ENCODE measurements around the gene OR2V2. TPM values are rescaled to one million over a fixed set of nuclear protein-coding genes. Genes with fewer than 3 reads are reported as not detected.
"Not testable (repeated sequence)": the region's sequence is repeated elsewhere in the genome, so short reads cannot be mapped to it uniquely, and the experiment has no call there.

OR2V2 gene, protein sequence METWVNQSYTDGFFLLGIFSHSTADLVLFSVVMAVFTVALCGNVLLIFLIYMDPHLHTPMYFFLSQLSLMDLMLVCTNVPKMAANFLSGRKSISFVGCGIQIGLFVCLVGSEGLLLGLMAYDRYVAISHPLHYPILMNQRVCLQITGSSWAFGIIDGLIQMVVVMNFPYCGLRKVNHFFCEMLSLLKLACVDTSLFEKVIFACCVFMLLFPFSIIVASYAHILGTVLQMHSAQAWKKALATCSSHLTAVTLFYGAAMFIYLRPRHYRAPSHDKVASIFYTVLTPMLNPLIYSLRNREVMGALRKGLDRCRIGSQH
- not detected for total RNA-seq

DNA sequence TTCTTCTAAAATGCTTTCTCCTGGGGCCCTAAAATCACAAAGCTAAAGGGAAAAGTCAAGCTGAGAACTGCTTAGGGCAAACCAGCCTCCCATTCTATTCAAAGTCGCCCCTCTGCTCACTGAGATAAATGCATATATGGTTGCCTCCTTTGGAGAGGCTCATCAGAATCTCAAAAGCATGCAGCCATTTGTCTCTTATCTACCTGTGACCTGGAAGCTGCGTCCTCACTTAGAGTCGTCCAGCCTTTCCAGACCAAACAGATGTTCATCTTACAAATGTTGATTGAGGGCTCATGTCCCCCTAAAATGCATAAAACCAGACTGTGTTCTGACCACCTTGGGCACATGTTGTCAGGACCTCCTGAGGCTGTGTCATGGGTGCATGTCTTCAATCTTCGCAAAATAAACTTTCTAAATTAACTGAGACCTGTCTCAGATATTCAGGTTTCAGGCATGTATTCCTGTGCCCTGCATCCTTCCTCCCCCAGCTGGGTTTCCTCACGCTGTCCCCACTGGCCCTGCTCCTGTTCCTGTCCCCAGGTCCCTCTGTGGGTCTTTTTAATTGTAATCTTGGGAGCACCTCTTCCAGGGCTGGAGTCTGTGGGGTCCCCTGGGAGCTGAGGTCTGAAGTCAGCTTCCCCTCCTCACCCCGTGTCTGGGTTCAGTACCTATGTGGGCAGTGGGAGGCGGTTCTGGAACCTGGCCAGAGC lies at the start of gene OR2V2:
TSS of gene OR2V2 (plus strand) at position 660 of the 710 bp plus-strand sequence. CDS start 7,357 bp downstream, outside the sequence.
- ATAC-seq (ENCODE audit: low read depth); H3K9me3 Mint-ChIP-seq; H3K4me3 Mint-ChIP-seq; DNase-seq; H3K4me1 Mint-ChIP-seq; POLR2A ChIA-PET; H3K36me3 Mint-ChIP-seq; H3K27ac Mint-ChIP-seq: not testable (repeated sequence)
- H3K27me3 Mint-ChIP-seq, result peaks cover 18% of the 10 kb centered on the region

GRCh38 chr5:181097759-181098491 lies 49.5 kb upstream of the OR2V2 start:
- peaks cover 25% of the 10 kb centered on the region for H3K27me3 Mint-ChIP-seq
- DNase-seq; POLR2A ChIA-PET; H3K9me3 Mint-ChIP-seq; ATAC-seq (ENCODE audit: low read depth); H3K4me1 Mint-ChIP-seq; H3K27ac Mint-ChIP-seq; H3K36me3 Mint-ChIP-seq; H3K4me3 Mint-ChIP-seq: not testable (repeated sequence)

GRCh38 chr5:181098762-181099601 lies 48.4 kb upstream of the OR2V2 start:
- DNase-seq (no peak), ATAC-seq (ENCODE audit: low read depth) (no peak)
- Mint-ChIP-seq H3K4me1 (peaks cover 4% of the 10 kb centered on the region), H3K36me3 (peaks cover 2% of the 10 kb centered on the region), H3K4me3 (peak overlapping the region; percentile 35), H3K9me3 (no peaks in the 10 kb centered on the region), H3K27ac (no peak overlapping the region), H3K27me3 (peaks cover 28% of the 10 kb centered on the region)
- POLR2A ChIA-PET, result interaction anchor here (0.9 kb wide), 1 partner anchor 268 kb away, joined by 4 read pairs; no protein-coding TSS in a partner anchor

DNA sequence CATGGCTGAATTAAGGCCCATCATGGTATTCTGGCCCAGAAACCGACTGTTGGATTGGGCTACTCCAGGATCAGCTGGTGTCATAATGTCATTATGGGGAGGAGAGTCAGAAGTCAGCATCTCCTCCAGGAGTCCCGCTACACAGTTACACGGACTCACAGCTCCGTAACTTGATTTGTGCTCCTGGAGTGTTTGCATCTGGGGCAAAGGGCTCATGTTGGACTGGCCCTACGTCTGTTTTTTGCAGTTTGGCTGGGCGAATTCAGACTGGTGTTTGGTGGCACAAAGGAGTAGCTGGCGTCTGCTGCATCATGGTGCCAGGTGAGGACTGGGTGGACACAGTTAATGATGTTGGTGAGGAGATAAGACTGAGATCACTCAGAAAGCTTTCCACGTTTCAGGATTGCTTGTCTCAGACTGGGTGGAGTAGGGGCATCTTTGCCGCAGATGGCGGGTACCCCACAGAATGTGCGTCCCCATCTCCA lies 47.7 kb upstream of the OR2V2 start:
- peaks cover 2% of the 10 kb centered on the region for H3K36me3 Mint-ChIP-seq
- peaks cover 11% of the 10 kb centered on the region for H3K4me1 Mint-ChIP-seq
- no peak for ATAC-seq (ENCODE audit: low read depth)
- no peak for DNase-seq
- no peak overlapping the region for H3K27ac Mint-ChIP-seq
- POLR2A ChIA-PET, result interaction anchor here (0.5 to 0.9 kb wide), 2 partner anchors 239 to 269 kb away, joined by 3 to 4 read pairs; no protein-coding TSS in a partner anchor
- no peaks in the 10 kb centered on the region for H3K9me3 Mint-ChIP-seq
- H3K27me3 Mint-ChIP-seq, result peaks cover 35% of the 10 kb centered on the region
- no peak overlapping the region for H3K4me3 Mint-ChIP-seq

DNA sequence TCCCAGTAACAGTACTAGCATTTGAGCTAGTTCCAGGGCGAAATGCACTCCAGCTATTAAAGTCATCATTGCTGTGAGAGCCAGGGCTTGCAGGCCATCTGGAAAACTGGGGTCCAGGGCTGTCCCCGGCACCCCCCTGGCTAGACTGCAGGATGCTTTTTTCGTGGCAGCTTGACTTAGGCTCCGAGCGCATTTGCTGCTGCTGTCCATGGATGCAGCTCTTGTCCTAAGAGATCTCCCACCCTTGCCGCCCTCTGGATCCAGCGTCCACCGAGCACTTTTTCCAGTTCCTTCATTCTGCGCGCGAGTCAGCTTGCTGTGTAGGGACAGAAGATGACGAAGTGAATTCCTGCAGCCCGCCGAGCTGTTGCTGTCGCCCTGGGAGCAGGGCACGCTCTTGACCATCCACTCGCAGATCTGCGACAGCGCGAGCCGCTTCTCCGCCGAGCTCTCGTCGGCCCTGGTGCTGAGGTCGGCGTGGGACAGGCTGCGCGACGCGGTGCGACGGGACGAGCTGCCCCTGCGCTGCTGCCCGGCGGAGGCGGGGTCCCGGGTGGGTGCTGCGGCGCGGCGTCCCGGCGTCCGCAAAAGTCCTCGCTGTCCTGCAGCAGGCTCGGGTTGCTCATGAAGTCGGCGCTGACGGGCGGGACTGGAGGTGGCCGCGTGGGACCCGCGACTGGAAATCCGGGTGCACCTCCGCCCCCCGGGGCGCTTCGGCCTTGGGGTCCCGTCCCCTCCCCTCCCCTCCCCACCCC lies 47.1 kb upstream of the OR2V2 start:
- peak overlapping the region; percentile 16 for H3K4me3 Mint-ChIP-seq
- peak; percentile 41 for DNase-seq
- H3K4me1 Mint-ChIP-seq, result peaks cover 11% of the 10 kb centered on the region
- POLR2A ChIA-PET, result interaction anchor here (0.5 to 0.9 kb wide), 2 partner anchors 240 to 270 kb away, joined by 3 to 4 read pairs; no protein-coding TSS in a partner anchor
- H3K27ac Mint-ChIP-seq, result peak overlapping the region; percentile 64
- H3K27me3 Mint-ChIP-seq, result peaks cover 37% of the 10 kb centered on the region
- H3K9me3 Mint-ChIP-seq, result no peaks in the 10 kb centered on the region
- no peak for ATAC-seq (ENCODE audit: low read depth)
- peaks cover 2% of the 10 kb centered on the region for H3K36me3 Mint-ChIP-seq

- H3K4me3 Mint-ChIP-seq; DNase-seq; H3K27ac Mint-ChIP-seq; POLR2A ChIA-PET; ATAC-seq (ENCODE audit: low read depth); H3K9me3 Mint-ChIP-seq; H3K36me3 Mint-ChIP-seq: not testable (repeated sequence)
- peaks cover 12% of the 10 kb centered on the region for H3K4me1 Mint-ChIP-seq
- H3K27me3 Mint-ChIP-seq, result peaks cover 43% of the 10 kb centered on the region
These were observed 46.2 kb upstream of the OR2V2 start for GRCh38 chr5:181101030-181101641.

GRCh38 chr5:181101930-181102674 lies 45.3 kb upstream of the OR2V2 start:
- ATAC-seq (ENCODE audit: low read depth); DNase-seq; H3K27ac Mint-ChIP-seq; H3K9me3 Mint-ChIP-seq; H3K36me3 Mint-ChIP-seq; POLR2A ChIA-PET; H3K4me3 Mint-ChIP-seq: not testable (repeated sequence)
- peaks cover 12% of the 10 kb centered on the region for H3K4me1 Mint-ChIP-seq
- H3K27me3 Mint-ChIP-seq, result peaks cover 46% of the 10 kb centered on the region

DNA sequence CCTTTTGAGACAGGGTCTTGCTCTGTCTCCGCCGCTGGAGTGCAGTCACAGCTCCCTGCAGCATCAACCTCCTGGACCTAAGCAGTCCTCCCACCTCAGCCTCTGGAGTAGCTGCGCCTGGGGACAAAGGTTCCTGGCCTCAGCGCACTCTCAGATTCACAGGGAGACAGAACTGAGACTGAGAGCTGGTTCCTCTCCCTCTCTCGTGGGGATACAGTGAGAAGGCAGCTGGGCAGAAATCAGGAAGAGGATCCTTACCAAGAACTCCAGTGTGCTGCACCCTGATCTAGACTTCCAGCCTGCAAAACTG lies 43.2 kb upstream of the OR2V2 start:
- peak overlapping the region; percentile 80 for H3K4me3 Mint-ChIP-seq
- H3K27ac Mint-ChIP-seq, result peak overlapping the region; percentile 58
- peaks cover 11% of the 10 kb centered on the region for H3K4me1 Mint-ChIP-seq
- POLR2A ChIA-PET; H3K36me3 Mint-ChIP-seq; H3K9me3 Mint-ChIP-seq; ATAC-seq (ENCODE audit: low read depth); DNase-seq: not testable (repeated sequence)
- H3K27me3 Mint-ChIP-seq, result peaks cover 47% of the 10 kb centered on the region

DNA sequence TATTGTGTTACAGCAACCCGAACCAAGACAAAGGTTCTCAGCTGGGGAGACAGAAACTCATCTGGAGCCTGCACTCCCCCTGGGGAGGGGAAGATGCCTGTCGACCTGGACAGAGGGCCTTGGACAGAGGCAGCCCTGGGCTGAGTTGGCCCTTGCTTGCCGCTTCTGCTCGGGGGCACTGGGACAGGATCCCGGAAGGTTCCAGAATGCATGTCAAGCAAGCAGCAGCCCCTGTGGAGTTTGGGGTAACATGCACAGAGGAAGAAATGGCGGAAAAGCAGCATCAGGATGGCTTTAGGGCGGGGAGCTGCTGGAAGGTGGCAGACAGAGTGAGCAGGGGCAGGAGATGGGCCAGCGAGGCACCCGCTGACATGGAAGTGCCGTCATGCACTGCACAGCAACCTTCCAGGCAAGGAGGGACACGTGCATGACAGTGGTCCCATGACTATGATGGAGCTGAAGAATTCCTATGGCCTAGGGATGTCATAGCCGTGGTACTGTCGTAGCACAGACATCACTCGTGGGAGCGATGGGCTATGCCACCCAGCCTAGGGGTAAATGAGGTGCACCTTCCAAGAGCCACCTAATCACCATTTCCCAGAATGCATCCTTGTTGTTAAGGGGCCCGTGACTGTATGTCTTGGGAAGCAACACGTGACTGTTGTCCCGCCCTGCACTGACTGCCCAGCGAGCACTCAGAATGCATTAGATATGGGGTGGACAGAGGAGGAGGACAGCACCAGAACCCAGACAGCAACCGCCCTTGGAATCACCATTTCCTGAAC lies 42.6 kb upstream of the OR2V2 start:
- DNase-seq; POLR2A ChIA-PET; H3K36me3 Mint-ChIP-seq; ATAC-seq (ENCODE audit: low read depth); H3K9me3 Mint-ChIP-seq; H3K27ac Mint-ChIP-seq; H3K4me3 Mint-ChIP-seq: not testable (repeated sequence)
- H3K27me3 Mint-ChIP-seq, result peaks cover 41% of the 10 kb centered on the region
- peaks cover 11% of the 10 kb centered on the region for H3K4me1 Mint-ChIP-seq

- Mint-ChIP-seq H3K4me3 (no peak overlapping the region), H3K27me3 (peaks cover 36% of the 10 kb centered on the region), H3K27ac (no peak overlapping the region)
These were observed 41.9 kb upstream of the OR2V2 start for GRCh38 chr5:181105391-181106025.

More at GRCh38 chr5:181105391-181106025, 41.9 kb upstream of the OR2V2 start:
- Mint-ChIP-seq H3K4me1 (peaks cover 9% of the 10 kb centered on the region), H3K9me3 (no peaks in the 10 kb centered on the region), H3K36me3 (no peaks in the 10 kb centered on the region)
- DNase-seq, result no peak
- ATAC-seq (ENCODE audit: low read depth), result no peak
- POLR2A ChIA-PET, result no interaction called here

All from activated naive CD8-positive, alpha-beta T cell treated with anti-CD3 and anti-CD28 coated beads, Interleukin-2, amount 10 ng/mL, durations not matched to agents 7 days and 5 days (primary cell).